ENCODE data around the gene C10orf67.

DNA sequence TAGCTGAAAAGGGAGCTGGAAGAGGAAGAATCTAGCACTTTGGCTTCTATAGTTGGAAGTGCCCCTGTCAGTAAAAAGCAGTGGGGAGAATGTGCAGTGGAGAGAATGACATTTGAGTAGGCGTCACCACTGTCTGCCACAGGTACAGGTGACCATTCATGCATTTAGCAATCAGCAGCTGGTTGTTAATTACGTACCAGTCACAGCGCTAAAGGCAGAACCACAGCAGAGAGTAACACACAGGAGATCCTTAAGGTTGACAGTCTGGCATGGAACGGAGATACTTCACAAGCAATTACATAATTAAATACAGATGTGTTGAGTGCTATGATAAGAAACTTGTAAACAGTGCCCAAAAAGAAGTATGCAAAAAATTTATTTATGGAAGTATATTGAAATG, 24.8 kb downstream of the C10orf67 start:
- TF ChIP-seq, protein P1, sequence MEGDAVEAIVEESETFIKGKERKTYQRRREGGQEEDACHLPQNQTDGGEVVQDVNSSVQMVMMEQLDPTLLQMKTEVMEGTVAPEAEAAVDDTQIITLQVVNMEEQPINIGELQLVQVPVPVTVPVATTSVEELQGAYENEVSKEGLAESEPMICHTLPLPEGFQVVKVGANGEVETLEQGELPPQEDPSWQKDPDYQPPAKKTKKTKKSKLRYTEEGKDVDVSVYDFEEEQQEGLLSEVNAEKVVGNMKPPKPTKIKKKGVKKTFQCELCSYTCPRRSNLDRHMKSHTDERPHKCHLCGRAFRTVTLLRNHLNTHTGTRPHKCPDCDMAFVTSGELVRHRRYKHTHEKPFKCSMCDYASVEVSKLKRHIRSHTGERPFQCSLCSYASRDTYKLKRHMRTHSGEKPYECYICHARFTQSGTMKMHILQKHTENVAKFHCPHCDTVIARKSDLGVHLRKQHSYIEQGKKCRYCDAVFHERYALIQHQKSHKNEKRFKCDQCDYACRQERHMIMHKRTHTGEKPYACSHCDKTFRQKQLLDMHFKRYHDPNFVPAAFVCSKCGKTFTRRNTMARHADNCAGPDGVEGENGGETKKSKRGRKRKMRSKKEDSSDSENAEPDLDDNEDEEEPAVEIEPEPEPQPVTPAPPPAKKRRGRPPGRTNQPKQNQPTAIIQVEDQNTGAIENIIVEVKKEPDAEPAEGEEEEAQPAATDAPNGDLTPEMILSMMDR (conservative IDR thresholded peaks at IDR 0.05; ENCODE audit: low read length): no peak
- TF ChIP-seq EZH2phosphoT487 (IDR thresholded peaks at IDR 0.05; ENCODE audit: borderline replicate concordance, low read depth, low read length): no peak

Measured in OCI-LY7 (cell line).